GM21717 (cell line): ENCODE data around the gene LENG8.
"Not testable (repeated sequence)": the region's sequence is repeated elsewhere in the genome, so short reads cannot be mapped to it uniquely, and the experiment has no call there.

Source experiments
- ATAC-seq: cut with Tn5 transposase; IDR thresholded peaks from one replicate; pipeline ENCODE4 v1.9.1; 2021; ENCODE audit warnings: mild to moderate bottlenecking, moderate library complexity; ENCODE audit not compliant: unreplicated experiment

Gene LENG8

DNA sequence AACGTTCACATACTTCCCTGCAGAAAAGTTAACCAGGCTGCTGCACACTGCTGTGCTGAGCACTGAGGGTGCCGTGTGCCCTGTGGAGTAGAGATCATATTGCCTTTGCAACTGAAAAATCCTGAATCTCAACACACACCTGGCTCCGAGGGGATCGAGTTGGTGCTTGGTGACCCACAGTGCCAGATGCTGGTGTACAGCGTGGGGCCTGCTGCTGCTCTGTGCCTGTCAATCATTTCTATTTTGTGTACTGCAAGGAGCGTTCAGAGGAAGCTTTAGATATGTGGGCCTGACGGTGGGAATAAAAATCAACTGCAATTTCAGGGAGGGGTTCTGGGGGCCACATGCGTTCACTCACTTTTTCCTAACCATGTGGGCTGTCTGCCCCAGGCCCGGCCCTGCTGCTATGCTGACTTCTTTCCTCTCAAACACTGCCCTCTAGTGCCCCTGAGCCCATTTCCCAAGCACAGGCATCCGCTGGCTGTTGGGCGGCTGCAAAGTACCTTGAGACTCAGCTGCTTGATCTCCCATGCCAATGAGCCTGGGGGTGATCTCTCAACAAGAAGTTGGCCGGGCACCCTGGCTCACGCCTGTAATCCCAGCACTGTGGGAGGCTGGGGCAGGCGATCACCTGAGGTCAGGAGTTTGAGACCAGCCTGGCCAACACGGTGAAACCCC, 9.7 kb upstream of the LENG8 start:
- no peak for ATAC-seq

GRCh38 chr19:54440641-54441040, 8.4 kb upstream of the LENG8 start:
- ATAC-seq, result no peak

DNA sequence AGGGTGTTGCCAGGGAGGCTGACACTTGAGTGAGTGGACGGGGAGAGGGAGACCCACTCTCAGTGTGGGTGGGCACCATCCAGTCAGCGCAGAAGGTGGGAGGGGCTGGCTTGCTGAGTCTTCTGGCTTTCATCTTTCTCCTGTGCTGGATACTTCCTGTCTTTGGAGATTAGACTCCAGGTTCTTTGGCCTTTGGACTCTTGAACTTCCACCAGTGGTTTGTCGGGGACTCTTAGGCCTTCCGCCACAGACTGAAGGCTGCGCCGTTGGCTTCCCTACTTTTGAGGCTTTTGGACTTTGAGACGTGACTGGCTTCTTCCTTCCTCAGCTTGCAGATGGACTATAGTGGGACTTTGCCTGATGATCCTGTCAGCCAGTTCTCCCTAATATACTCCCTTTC, 4.3 kb upstream of the LENG8 start:
- ATAC-seq, result no peak

DNA sequence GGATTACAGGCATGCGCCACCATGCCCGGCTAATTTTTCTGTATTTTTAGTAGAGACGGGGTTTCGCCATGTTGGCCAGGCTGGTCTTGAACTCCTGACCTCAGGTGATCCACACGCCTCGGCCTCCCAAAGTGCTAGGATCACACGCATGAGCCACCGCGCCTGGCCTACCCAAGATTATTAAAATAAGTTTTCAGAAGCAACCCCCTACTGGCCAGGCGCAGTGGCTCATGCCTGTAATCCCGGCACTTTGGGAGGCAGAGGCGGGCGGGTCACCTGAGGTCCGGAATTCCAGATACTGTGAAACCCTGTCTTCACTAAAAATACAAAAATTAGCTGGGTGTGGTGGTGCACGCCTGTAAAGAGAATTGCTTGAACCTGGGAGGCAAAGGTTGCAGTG, 2.6 kb upstream of the LENG8 start:
- ATAC-seq, result not testable (repeated sequence)

DNA sequence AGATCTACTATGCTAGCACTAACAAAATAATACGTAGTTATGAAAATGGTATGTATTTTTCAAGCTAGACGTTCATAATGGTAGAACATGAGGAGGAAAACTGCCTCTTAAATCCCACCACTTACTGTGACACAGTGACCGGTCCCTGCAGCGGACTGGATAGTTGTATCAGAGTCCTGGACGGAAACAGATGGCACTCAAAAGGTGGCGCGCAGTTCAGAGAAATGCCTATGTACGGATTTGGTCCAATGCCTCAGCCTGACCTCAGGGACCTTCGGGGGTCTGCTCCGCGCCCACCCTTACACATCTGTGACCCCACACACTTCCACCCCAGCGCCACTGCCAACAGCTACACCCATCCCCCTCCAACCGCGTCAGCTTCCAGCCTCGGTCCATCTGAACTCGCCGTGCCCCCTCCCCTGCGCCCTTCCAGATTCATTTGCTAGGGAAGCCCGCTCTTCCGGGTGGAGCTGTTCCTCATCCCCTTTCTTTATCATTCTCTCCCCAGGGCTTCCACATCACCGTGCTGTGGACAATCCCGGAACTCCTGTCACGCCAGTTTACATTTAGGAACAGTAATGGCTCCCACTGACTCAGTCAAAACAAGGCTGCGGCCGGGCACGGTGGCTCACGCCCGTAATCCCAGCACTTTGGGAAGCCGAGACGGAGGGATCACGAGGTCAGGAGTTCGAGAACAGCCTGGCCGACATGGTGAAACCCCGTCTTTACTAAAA, 792 bp upstream of the LENG8 start:
- ATAC-seq, result no peak

- no peak for ATAC-seq
Measured at GRCh38 chr19:54449701-54450069, 686 bp downstream of the LENG8 start.

- ATAC-seq, result no peak
Measured at GRCh38 chr19:54451331-54451871, 2.4 kb downstream of the LENG8 start.

DNA sequence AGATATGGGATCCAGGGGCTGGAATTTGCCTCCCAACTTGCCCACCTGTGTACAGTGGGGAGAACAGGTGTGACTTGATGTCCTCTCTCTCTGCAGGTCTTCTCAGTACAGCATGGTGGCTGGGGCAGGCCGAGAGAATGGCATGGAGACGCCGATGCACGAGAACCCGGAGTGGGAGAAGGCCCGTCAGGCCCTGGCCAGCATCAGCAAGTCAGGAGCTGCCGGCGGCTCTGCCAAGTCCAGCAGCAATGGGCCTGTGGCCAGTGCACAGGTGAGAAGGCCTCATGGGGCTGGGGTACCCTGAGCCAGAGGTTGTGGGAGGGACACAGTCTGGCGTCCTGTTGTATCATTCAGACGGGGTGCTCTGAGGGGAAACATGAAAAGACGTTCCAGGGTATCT, 3.0 kb downstream of the LENG8 start:
- ATAC-seq, result no peak

DNA sequence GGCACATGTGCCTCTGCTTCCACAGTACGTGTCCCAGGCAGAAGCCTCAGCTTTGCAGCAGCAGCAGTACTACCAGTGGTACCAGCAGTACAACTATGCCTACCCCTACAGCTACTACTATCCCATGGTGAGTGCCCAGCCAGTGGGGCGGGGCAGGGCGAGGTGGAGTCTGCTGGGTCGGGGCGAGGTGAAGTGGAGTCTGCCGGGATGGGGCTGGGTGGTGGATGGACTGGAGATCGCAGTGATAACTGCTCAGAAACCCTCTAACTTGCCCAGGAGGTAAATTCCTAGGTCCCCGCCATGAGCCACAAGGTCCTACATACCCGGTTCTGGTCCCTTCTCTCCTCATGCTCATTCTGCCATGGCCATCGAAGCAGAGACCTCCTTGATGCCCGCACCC, 3.6 kb downstream of the LENG8 start:
- ATAC-seq, result no peak

- ATAC-seq, result no peak
Measured at GRCh38 chr19:54453921-54454780, 5.2 kb downstream of the LENG8 start.

GRCh38 chr19:54454781-54455675, 6.0 kb downstream of the LENG8 start:
- no peak for ATAC-seq

GRCh38 chr19:54455786-54456422, 6.9 kb downstream of the LENG8 start:
- ATAC-seq, result no peak

- ATAC-seq, result no peak
Measured at GRCh38 chr19:54456423-54457373, 7.7 kb downstream of the LENG8 start.

DNA sequence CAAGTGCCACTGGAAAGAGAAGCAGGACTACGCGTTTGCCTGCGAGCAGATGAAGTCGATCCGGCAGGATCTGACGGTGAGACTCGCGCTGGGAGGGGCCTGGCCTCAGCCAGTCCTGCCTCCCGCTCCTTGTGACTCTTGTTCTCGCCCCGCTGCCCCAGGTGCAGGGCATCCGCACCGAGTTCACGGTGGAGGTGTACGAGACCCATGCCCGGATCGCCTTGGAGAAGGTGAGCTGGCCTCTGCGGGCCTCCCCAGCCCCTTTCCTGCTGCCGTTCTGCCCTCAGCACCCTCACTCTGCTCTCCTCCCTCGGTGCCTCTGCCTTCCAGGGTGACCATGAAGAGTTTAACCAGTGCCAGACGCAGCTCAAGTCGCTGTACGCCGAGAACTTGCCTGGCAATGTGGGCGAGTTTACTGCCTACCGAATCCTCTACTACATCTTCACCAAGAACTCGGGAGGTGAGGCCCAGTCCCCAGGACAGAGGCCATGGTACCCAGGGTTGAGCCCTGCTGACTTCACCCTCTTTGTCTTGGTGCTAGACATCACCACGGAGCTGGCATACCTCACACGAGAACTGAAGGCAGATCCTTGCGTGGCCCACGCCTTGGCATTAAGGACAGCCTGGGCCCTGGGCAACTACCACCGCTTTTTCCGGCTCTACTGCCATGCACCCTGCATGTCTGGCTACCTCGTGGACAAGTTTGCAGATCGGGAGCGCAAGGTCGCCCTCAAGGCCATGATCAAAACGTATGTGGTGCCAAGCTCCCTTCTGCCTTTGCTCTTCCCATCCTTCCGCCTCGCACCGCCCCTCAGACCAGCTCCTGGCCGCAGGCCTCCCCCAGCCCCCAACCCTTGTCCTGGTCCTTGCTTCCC, 9.0 kb downstream of the LENG8 start:
- ATAC-seq, result no peak

- no peak for ATAC-seq
Measured at GRCh38 chr19:54458648-54459281, 9.8 kb downstream of the LENG8 start.

- ATAC-seq, result no peak
Measured at GRCh38 chr19:54459282-54460229, 10.6 kb downstream of the LENG8 start.
